Upper lobe of left lung (tissue), 4 donors: Measurements from ENCODE around the gene GEMIN7.

ENCODE experiments used
- CTCF ChIP-seq, 6 experiments: fragments of 450-650 bp in 4 of 6; fragments of 200-600 bp in 2 of 6; sonication (generic) in 2 of 6; IDR thresholded peaks; one replicate each; pipeline ENCODE4 v1.5.1; 2016 to 2019; ENCODE audit warnings: antibody characterized with exemption in 6 of 6
- EP300 ChIP-seq, 4 donors: sonication (generic); formaldehyde crosslinking; IDR thresholded peaks; one replicate each; pipeline ENCODE4 v1.5.1; 2017; ENCODE audit warnings: antibody characterized with exemption in 4 of 4, control low read depth in 2 of 4
- POLR2A ChIP-seq, 4 donors: fragments of 450-650 bp; IDR thresholded peaks; one replicate each; pipeline ENCODE4 v1.5.1; 2016 to 2017; ENCODE audit warnings: antibody characterized with exemption in 4 of 4, mild to moderate bottlenecking in 2 of 4

- no peak for TF ChIP-seq CTCF (IDR thresholded peaks at IDR 0.05)
- no peak for TF ChIP-seq EP300 (IDR thresholded peaks at IDR 0.05)
- TF ChIP-seq POLR2A (IDR thresholded peaks at IDR 0.05): no peak
Observed at GRCh38 chr19:45130236-45130635, 51.2 kb downstream of the GEMIN7 start.
